Measurements from ENCODE around the gene AFAP1.

AFAP1 gene

GRCh38 chr4:7733801-7734650 lies 205.6 kb downstream of the AFAP1 start:
- no peak for DNase-seq

GRCh38 chr4:7733201-7733600 lies 206.5 kb downstream of the AFAP1 start:
- DNase-seq, result no peak

- no peak for DNase-seq
Measured at GRCh38 chr4:7732263-7732662, 207.4 kb downstream of the AFAP1 start.

GRCh38 chr4:7731437-7731836 lies 208.2 kb downstream of the AFAP1 start:
- DNase-seq, result no peak

- no peak for DNase-seq
Measured at GRCh38 chr4:7727749-7728148, 211.9 kb downstream of the AFAP1 start.

GRCh38 chr4:7726665-7727413 lies 212.8 kb downstream of the AFAP1 start:
- no peak for DNase-seq

GRCh38 chr4:7725951-7726350 lies 213.7 kb downstream of the AFAP1 start:
- no peak for DNase-seq

GRCh38 chr4:7723625-7724024 lies 216.0 kb downstream of the AFAP1 start:
- DNase-seq, result no peak

GRCh38 chr4:7722766-7723387 lies 216.8 kb downstream of the AFAP1 start:
- DNase-seq, result no peak

GRCh38 chr4:7721984-7722551 lies 217.6 kb downstream of the AFAP1 start:
- no peak for DNase-seq

- no peak for DNase-seq
Measured at GRCh38 chr4:7719354-7720174, 220.1 kb downstream of the AFAP1 start.

- DNase-seq, result no peak
Measured at GRCh38 chr4:7717946-7718490, 221.6 kb downstream of the AFAP1 start.

GRCh38 chr4:7717161-7717560 lies 222.5 kb downstream of the AFAP1 start:
- no peak for DNase-seq

- no peak for DNase-seq
Measured at GRCh38 chr4:7716010-7716721, 223.5 kb downstream of the AFAP1 start.

GRCh38 chr4:7715271-7716009 lies 224.2 kb downstream of the AFAP1 start:
- no peak for DNase-seq

- no peak for DNase-seq
Measured at GRCh38 chr4:7714738-7715137, 224.9 kb downstream of the AFAP1 start.

GRCh38 chr4:7714176-7714575 lies 225.5 kb downstream of the AFAP1 start:
- DNase-seq, result no peak

GRCh38 chr4:7713757-7714156 lies 225.9 kb downstream of the AFAP1 start:
- DNase-seq, result no peak

GRCh38 chr4:7712021-7712671 lies 227.5 kb downstream of the AFAP1 start:
- no peak for DNase-seq

GRCh38 chr4:7711307-7711963 lies 228.2 kb downstream of the AFAP1 start:
- no peak for DNase-seq
